Suppressor macrophage (primary cell): Measurements from ENCODE around the gene MYO9B.
"Not testable (repeated sequence)": the region's sequence is repeated elsewhere in the genome, so short reads cannot be mapped to it uniquely, and the experiment has no call there.

Experiments used
- DNase-seq, 4 experiments: peaks; one replicate each; pipeline ENCODE4 v3.0.0-alpha.2; 2020 to 2022

MYO9B gene

GRCh38 chr19:17149393-17150135 lies 74.0 kb downstream of the MYO9B start:
- DNase-seq = peak; percentile 40 to 76 (median 62)

GRCh38 chr19:17153996-17154395 lies 78.4 kb downstream of the MYO9B start:
- DNase-seq = no peak

GRCh38 chr19:17155251-17155650 lies 79.7 kb downstream of the MYO9B start:
- no peak for DNase-seq

- no peak for DNase-seq
These were observed 80.8 kb downstream of the MYO9B start for GRCh38 chr19:17156296-17156946.

GRCh38 chr19:17156947-17157302 lies 81.3 kb downstream of the MYO9B start:
- DNase-seq = peak; percentile 82 to 90 (median 86)

- DNase-seq = no peak
These were observed 83.0 kb downstream of the MYO9B start for GRCh38 chr19:17158584-17158983.

- DNase-seq = no peak
These were observed 84.2 kb downstream of the MYO9B start for GRCh38 chr19:17159466-17160393.

- DNase-seq = no peak
These were observed 85.3 kb downstream of the MYO9B start for GRCh38 chr19:17160908-17161307.

GRCh38 chr19:17162131-17162530 lies 86.6 kb downstream of the MYO9B start:
- not testable (repeated sequence) for DNase-seq

- DNase-seq = no peak
These were observed 87.0 kb downstream of the MYO9B start for GRCh38 chr19:17162580-17162979.

- no peak for DNase-seq
These were observed 88.1 kb downstream of the MYO9B start for GRCh38 chr19:17163652-17164051.

- DNase-seq = no peak
These were observed 89.1 kb downstream of the MYO9B start for GRCh38 chr19:17164639-17165038.

GRCh38 chr19:17165715-17166114 lies 90.1 kb downstream of the MYO9B start:
- no peak for DNase-seq

GRCh38 chr19:17170538-17171297 lies 95.1 kb downstream of the MYO9B start:
- peak in 1 of 4 experiments; percentile 19 for DNase-seq

GRCh38 chr19:17171874-17172273 lies 96.3 kb downstream of the MYO9B start:
- DNase-seq = no peak

- no peak for DNase-seq
These were observed 97.2 kb downstream of the MYO9B start for GRCh38 chr19:17172624-17173345.

GRCh38 chr19:17178291-17178690 lies 102.7 kb downstream of the MYO9B start:
- DNase-seq = no peak

GRCh38 chr19:17180997-17181702 lies 105.6 kb downstream of the MYO9B start:
- no peak for DNase-seq

GRCh38 chr19:17183271-17183761 lies 107.7 kb downstream of the MYO9B start:
- peak; percentile 15 to 42 (median 26) for DNase-seq

- peak in 3 of 4 experiments; percentile 41 to 74 (median 73) for DNase-seq
These were observed 108.3 kb downstream of the MYO9B start for GRCh38 chr19:17183858-17184321.
